H1 (cell line): ENCODE data around the gene DPP10. TPM values are rescaled to one million over a fixed set of nuclear protein-coding genes. Genes with fewer than 3 reads are reported as not detected.

ENCODE experiments used
- BACH1 ChIP-seq: IDR thresholded peaks from 2 replicates; pipeline ENCODE4 v1.6.1; 2012; ENCODE audit warnings: low read length, improper control_type of control experiment
- CBX8 ChIP-seq: fragments of 300-800, 300-1000 bp; sonication (generic); IDR thresholded peaks from 2 replicates; pipeline ENCODE4 v1.7.1; 2016; ENCODE audit warnings: low read depth, low read length, borderline replicate concordance
- KDM4A ChIP-seq: IDR thresholded peaks from one replicate; pipeline ENCODE4 v1.7.1; 2012; ENCODE audit warnings: low read depth, mild to moderate bottlenecking, moderate library complexity, low read length, inconsistent platforms; ENCODE audit not compliant: severe bottlenecking
- NANOG ChIP-seq: IDR thresholded peaks from 2 replicates; pipeline ENCODE4 v1.6.1; 2011; ENCODE audit warnings: low read length, low read depth, mild to moderate bottlenecking, inconsistent platforms; ENCODE audit not compliant: insufficient read depth, poor library complexity, severe bottlenecking
- NRF1 ChIP-seq: IDR thresholded peaks from 2 replicates; pipeline ENCODE4 v1.6.1; 2011; ENCODE audit warnings: mild to moderate bottlenecking, low read depth, low read length, improper control_type of control experiment
- SIN3A ChIP-seq, 2 experiments: IDR thresholded peaks in 1 of 2; conservative IDR thresholded peaks in 1 of 2; 2 replicates each; pipeline ENCODE4 v1.6.1; 2011 to 2012; ENCODE audit warnings: low read length in 2 of 2, improper control_type of control experiment in 1 of 2, low read depth in 1 of 2, mild to moderate bottlenecking in 1 of 2
- SUZ12 ChIP-seq: fragments of 200-600 bp; sonication (generic); IDR thresholded peaks from 2 replicates; pipeline ENCODE4 v1.6.1; 2012; ENCODE audit warnings: mild to moderate bottlenecking, inconsistent platforms, low read length, moderate library complexity, mixed read lengths
- ZNF274 ChIP-seq: IDR thresholded peaks from 2 replicates; pipeline ENCODE4 v1.7.0; 2012; ENCODE audit warnings: low read length, borderline replicate concordance; ENCODE audit errors: extremely low read depth
- polyA plus RNA-seq, 7 experiments: library from polyadenylated mRNA; depleted of rRNA in 3 of 7; stranded (reverse) in 5 of 7; unstranded in 2 of 7; fragments of >200 nt in 5 of 7; fragments of 200-250 nt in 2 of 7; gene quantifications; 1 replicate in 5 of 7; 2 replicates in 1 of 7; 4 replicates in 1 of 7; pipeline versions ENCODE4 v1.2.1 to v1.2.3, GENCODE V29; 2011 to 2013; ENCODE audit warnings: missing spikeins in 2 of 7, mixed read lengths in 2 of 7
- total RNA-seq: library from RNA; stranded (reverse); fragmentation: NEBNext Ultra II Directional; extraction: Animal tissue kit (Norgen Biotek cat#: 25700); gene quantifications from 2 replicates; pipeline ENCODE4 v1.2.1, GENCODE V29; 2021
- TF ChIP-seq, protein P1 (sequence below): fragments of 300-600 bp; sonication (generic); IDR thresholded peaks from 2 replicates; pipeline ENCODE4 v1.7.1; 2012; ENCODE audit warnings: low read length, moderate library complexity, mild to moderate bottlenecking, inconsistent platforms; ENCODE audit not compliant: insufficient replicate concordance
- TF ChIP-seq, protein P2 (sequence below): IDR thresholded peaks from 2 replicates; pipeline ENCODE4 v1.6.1; 2011; ENCODE audit warnings: low read length, improper control_type of control experiment

DPP10 gene
- total and polyA plus RNA-seq, 2 of the 8 experiments (the other 6 are each of a cell fraction or from before 2014, with no cell fraction given): 3.3 to 7.2 TPM

DNA sequence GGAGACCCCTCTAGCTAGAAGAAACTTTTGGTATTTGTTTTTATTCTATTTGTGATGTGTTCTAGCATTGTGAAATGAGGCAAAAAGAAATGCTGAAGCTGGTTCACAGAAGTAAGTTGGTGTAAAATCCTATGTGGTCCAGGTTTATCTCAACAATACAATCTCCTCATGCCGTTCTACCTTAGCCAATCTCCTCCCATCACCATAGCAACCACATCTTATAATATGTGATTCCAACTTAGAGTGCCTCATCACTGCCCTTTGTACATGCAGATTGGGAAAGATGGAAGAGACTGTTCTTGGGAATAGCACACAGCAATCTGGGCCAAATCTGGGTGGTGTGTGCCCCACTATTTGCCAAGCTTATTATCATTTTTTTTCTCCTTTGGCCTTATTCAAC lies 30.3 kb downstream of the DPP10 start (continued):
- TF ChIP-seq, protein P1, sequence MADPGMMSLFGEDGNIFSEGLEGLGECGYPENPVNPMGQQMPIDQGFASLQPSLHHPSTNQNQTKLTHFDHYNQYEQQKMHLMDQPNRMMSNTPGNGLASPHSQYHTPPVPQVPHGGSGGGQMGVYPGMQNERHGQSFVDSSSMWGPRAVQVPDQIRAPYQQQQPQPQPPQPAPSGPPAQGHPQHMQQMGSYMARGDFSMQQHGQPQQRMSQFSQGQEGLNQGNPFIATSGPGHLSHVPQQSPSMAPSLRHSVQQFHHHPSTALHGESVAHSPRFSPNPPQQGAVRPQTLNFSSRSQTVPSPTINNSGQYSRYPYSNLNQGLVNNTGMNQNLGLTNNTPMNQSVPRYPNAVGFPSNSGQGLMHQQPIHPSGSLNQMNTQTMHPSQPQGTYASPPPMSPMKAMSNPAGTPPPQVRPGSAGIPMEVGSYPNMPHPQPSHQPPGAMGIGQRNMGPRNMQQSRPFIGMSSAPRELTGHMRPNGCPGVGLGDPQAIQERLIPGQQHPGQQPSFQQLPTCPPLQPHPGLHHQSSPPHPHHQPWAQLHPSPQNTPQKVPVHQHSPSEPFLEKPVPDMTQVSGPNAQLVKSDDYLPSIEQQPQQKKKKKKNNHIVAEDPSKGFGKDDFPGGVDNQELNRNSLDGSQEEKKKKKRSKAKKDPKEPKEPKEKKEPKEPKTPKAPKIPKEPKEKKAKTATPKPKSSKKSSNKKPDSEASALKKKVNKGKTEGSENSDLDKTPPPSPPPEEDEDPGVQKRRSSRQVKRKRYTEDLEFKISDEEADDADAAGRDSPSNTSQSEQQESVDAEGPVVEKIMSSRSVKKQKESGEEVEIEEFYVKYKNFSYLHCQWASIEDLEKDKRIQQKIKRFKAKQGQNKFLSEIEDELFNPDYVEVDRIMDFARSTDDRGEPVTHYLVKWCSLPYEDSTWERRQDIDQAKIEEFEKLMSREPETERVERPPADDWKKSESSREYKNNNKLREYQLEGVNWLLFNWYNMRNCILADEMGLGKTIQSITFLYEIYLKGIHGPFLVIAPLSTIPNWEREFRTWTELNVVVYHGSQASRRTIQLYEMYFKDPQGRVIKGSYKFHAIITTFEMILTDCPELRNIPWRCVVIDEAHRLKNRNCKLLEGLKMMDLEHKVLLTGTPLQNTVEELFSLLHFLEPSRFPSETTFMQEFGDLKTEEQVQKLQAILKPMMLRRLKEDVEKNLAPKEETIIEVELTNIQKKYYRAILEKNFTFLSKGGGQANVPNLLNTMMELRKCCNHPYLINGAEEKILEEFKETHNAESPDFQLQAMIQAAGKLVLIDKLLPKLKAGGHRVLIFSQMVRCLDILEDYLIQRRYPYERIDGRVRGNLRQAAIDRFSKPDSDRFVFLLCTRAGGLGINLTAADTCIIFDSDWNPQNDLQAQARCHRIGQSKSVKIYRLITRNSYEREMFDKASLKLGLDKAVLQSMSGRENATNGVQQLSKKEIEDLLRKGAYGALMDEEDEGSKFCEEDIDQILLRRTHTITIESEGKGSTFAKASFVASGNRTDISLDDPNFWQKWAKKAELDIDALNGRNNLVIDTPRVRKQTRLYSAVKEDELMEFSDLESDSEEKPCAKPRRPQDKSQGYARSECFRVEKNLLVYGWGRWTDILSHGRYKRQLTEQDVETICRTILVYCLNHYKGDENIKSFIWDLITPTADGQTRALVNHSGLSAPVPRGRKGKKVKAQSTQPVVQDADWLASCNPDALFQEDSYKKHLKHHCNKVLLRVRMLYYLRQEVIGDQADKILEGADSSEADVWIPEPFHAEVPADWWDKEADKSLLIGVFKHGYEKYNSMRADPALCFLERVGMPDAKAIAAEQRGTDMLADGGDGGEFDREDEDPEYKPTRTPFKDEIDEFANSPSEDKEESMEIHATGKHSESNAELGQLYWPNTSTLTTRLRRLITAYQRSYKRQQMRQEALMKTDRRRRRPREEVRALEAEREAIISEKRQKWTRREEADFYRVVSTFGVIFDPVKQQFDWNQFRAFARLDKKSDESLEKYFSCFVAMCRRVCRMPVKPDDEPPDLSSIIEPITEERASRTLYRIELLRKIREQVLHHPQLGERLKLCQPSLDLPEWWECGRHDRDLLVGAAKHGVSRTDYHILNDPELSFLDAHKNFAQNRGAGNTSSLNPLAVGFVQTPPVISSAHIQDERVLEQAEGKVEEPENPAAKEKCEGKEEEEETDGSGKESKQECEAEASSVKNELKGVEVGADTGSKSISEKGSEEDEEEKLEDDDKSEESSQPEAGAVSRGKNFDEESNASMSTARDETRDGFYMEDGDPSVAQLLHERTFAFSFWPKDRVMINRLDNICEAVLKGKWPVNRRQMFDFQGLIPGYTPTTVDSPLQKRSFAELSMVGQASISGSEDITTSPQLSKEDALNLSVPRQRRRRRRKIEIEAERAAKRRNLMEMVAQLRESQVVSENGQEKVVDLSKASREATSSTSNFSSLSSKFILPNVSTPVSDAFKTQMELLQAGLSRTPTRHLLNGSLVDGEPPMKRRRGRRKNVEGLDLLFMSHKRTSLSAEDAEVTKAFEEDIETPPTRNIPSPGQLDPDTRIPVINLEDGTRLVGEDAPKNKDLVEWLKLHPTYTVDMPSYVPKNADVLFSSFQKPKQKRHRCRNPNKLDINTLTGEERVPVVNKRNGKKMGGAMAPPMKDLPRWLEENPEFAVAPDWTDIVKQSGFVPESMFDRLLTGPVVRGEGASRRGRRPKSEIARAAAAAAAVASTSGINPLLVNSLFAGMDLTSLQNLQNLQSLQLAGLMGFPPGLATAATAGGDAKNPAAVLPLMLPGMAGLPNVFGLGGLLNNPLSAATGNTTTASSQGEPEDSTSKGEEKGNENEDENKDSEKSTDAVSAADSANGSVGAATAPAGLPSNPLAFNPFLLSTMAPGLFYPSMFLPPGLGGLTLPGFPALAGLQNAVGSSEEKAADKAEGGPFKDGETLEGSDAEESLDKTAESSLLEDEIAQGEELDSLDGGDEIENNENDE: no peak
- TF ChIP-seq ZNF274 (no peak), CBX8 (no peak), SIN3A (conservative IDR thresholded peaks at IDR 0.05 in 1 of 2, IDR thresholded peaks at IDR 0.05 in 1 of 2; ENCODE audit: low read depth in 1 of 2, low read length in 2 of 2) (no peak), BACH1 (no peak), SUZ12 (no peak), KDM4A (no peak), NRF1 (no peak), NANOG (no peak)
- TF ChIP-seq, protein P2, sequence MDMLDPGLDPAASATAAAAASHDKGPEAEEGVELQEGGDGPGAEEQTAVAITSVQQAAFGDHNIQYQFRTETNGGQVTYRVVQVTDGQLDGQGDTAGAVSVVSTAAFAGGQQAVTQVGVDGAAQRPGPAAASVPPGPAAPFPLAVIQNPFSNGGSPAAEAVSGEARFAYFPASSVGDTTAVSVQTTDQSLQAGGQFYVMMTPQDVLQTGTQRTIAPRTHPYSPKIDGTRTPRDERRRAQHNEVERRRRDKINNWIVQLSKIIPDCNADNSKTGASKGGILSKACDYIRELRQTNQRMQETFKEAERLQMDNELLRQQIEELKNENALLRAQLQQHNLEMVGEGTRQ: no peak
